T-helper 1 cell treated with Interleukin-12 subunit alpha and Interleukin-12 subunit beta and Interleukin-4 antibody, amounts not matched to agents 30 μg/mL and 1 μg/mL, for 36 hours (primary cell): ENCODE results near the gene HDAC11.
A peak's percentile ranks its signal among the peaks of the same experiment; 100 is the strongest.

Experiments used
- H3K27ac Mint-ChIP-seq: one replicate; pipeline ENCODE4 v1.8.0; 2021; ENCODE audit warnings: mild to moderate bottlenecking, mixed read lengths
- H3K27me3 Mint-ChIP-seq: one replicate; pipeline ENCODE4 v1.8.0; 2021; ENCODE audit warnings: low read depth, mixed read lengths
- H3K36me3 Mint-ChIP-seq: one replicate; pipeline ENCODE4 v1.8.0; 2021; ENCODE audit warnings: low read depth, mixed read lengths
- H3K4me1 Mint-ChIP-seq: one replicate; pipeline ENCODE4 v1.8.0; 2021; ENCODE audit warnings: low read depth, mixed read lengths
- H3K4me3 Mint-ChIP-seq: one replicate; pipeline ENCODE4 v1.8.0; 2021; ENCODE audit warnings: mild to moderate bottlenecking, moderate library complexity, mixed read lengths
- H3K9me3 Mint-ChIP-seq: one replicate; pipeline ENCODE4 v1.8.0; 2021; ENCODE audit warnings: mixed read lengths

HDAC11 gene

GRCh38 chr3:13540297-13540995 lies 60.3 kb downstream of the HDAC11 start:
- Mint-ChIP-seq H3K4me1 (peaks cover 24% of the 10 kb centered on the region), H3K27ac (no peak overlapping the region), H3K9me3 (peaks cover 17% of the 10 kb centered on the region), H3K4me3 (no peak overlapping the region), H3K36me3 (peaks cover 3% of the 10 kb centered on the region), H3K27me3 (peaks cover 32% of the 10 kb centered on the region)

DNA sequence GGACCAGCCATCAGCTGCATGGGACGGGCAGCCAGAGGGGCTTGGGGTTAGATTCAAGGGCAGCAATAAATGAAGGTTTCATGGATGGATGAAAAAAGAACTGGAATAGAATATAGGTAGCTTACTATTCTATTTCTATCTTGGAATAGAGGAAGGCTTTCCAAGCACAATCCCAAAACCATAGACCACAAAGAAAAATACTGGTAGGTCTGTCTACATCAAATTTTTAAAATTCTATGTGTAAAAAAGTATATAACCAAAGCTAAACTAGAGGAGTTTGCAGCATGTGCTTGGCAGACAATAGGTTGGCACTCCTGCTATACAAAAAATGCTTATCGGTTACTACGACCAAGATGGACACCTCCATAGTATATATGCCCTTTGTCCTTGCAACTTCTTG lies 61.6 kb downstream of the HDAC11 start:
- Mint-ChIP-seq H3K4me3 (no peak overlapping the region), H3K27ac (no peak overlapping the region), H3K36me3 (peaks cover 3% of the 10 kb centered on the region)

GRCh38 chr3:13542142-13542541 lies 62.0 kb downstream of the HDAC11 start:
- H3K4me1 Mint-ChIP-seq: peaks cover 22% of the 10 kb centered on the region
- peaks cover 3% of the 10 kb centered on the region for H3K36me3 Mint-ChIP-seq
- H3K9me3 Mint-ChIP-seq: peaks cover 17% of the 10 kb centered on the region
- no peak overlapping the region for H3K27ac Mint-ChIP-seq
- no peak overlapping the region for H3K4me3 Mint-ChIP-seq
- H3K27me3 Mint-ChIP-seq: peaks cover 29% of the 10 kb centered on the region

More for the DNA sequence above, 61.6 kb downstream of the HDAC11 start:
- Mint-ChIP-seq H3K9me3 (peaks cover 17% of the 10 kb centered on the region), H3K27me3 (peaks cover 30% of the 10 kb centered on the region), H3K4me1 (peaks cover 24% of the 10 kb centered on the region)

- Mint-ChIP-seq H3K36me3 (peaks cover 3% of the 10 kb centered on the region), H3K27ac (no peak overlapping the region), H3K9me3 (peaks cover 15% of the 10 kb centered on the region), H3K27me3 (peaks cover 40% of the 10 kb centered on the region), H3K4me1 (peaks cover 25% of the 10 kb centered on the region), H3K4me3 (no peak overlapping the region)
Observed at GRCh38 chr3:13543253-13543652, 63.1 kb downstream of the HDAC11 start.

DNA sequence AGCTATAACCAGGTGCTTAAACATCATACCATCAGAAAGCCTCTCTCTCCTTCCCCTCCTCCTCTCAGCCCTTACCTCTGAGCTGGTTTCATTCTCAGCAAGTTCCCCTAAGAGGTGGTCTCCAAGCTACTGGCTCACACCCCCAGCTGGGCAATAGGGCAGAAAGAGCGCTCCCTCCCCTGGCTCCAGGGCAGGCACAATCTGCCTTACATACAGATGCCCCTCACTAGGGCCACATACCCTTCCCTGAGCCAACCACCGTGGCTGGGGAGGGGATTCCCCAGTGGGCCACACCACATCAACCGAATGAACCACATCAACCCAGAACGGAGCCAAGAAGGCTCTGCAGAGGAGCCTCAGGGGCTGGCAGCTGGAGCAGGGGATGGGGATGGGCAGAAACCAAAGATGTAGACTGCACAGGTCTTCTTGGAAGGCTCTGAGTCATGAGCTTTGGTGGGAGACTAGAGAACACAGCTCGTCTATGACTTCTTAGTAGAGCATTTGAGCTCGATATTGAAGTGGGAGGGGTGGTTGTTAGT lies 64.3 kb downstream of the HDAC11 start:
- H3K27ac Mint-ChIP-seq: peak overlapping the region; percentile 14
- H3K4me3 Mint-ChIP-seq: peak overlapping the region; percentile 36
- H3K9me3 Mint-ChIP-seq: peaks cover 15% of the 10 kb centered on the region
- peaks cover 45% of the 10 kb centered on the region for H3K27me3 Mint-ChIP-seq
- H3K36me3 Mint-ChIP-seq: peaks cover 3% of the 10 kb centered on the region
- H3K4me1 Mint-ChIP-seq: peaks cover 25% of the 10 kb centered on the region

- peaks cover 15% of the 10 kb centered on the region for H3K9me3 Mint-ChIP-seq
- peak overlapping the region; percentile 36 for H3K4me3 Mint-ChIP-seq
- no peak overlapping the region for H3K27ac Mint-ChIP-seq
- H3K36me3 Mint-ChIP-seq: peaks cover 6% of the 10 kb centered on the region
- H3K27me3 Mint-ChIP-seq: peaks cover 52% of the 10 kb centered on the region
- peaks cover 30% of the 10 kb centered on the region for H3K4me1 Mint-ChIP-seq
Observed at GRCh38 chr3:13544951-13545651, 65.0 kb downstream of the HDAC11 start.

- Mint-ChIP-seq H3K27ac (no peak overlapping the region), H3K4me3 (no peak overlapping the region), H3K36me3 (peaks cover 3% of the 10 kb centered on the region), H3K9me3 (peaks cover 12% of the 10 kb centered on the region), H3K27me3 (peaks cover 58% of the 10 kb centered on the region), H3K4me1 (peaks cover 28% of the 10 kb centered on the region)
Observed at GRCh38 chr3:13545952-13546454, 65.9 kb downstream of the HDAC11 start.

GRCh38 chr3:13546667-13547171 lies 66.6 kb downstream of the HDAC11 start:
- Mint-ChIP-seq H3K27me3 (peaks cover 52% of the 10 kb centered on the region), H3K4me3 (no peak overlapping the region), H3K9me3 (peaks cover 7% of the 10 kb centered on the region), H3K36me3 (peaks cover 3% of the 10 kb centered on the region), H3K27ac (no peak overlapping the region), H3K4me1 (peaks cover 28% of the 10 kb centered on the region)

GRCh38 chr3:13547591-13548371 lies 67.7 kb downstream of the HDAC11 start:
- Mint-ChIP-seq H3K4me3 (no peak overlapping the region), H3K27me3 (peaks cover 54% of the 10 kb centered on the region)

DNA sequence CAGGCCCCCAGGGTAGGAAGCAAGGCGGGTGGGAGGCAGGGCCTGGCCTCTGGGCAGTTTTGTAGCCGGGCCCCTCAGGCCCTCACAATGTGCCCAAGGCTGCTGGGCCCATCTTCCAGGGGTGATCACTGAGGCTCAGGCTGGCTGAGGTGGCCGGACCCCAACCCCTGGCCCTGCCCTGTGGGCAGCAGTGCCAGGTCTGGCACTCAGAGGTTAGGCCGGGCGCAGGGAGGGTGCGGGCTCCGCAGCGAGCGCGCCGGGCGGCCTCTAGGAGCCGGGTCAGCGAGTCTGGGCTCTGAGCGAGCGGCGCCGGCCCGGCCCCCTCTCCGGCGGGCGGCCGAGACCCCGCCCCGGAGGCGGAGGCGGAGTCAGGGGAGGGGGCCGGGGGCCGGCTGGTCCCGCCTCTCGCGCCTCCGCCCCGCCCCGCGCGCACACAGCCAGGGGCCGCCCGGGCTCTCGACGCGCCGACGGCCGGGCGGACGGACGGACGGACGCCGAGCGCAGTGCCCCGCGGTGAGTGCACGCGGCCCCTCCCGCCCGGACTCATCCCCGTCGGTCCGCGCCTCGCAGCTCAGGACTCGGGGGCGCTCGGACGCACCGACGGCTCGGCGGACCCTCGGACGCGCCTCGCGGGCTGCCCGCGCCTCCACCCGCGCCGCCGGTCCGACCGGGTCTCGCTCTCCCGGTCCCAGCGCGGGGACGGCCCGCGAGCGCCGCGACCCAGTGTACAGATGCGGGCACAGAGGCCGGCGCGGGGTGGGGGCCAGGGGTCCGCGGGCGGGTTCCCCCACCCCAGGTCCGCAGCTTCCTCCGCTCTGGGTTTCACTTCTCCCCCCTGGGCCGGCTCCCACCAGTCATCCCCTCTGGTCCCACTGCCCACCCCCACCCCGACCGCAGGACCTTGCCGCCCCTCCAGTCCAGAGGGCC lies 68.9 kb downstream of the HDAC11 start, which contains the start of gene FBLN2:
Gene FBLN2 (plus strand): TSS at position 430 of the 927 bp plus-strand sequence. CDS start 21,231 bp downstream, outside the sequence.
- peaks cover 24% of the 10 kb centered on the region for H3K4me1 Mint-ChIP-seq

More at GRCh38 chr3:13547591-13548371, 67.7 kb downstream of the HDAC11 start:
- no peaks in the 10 kb centered on the region for H3K9me3 Mint-ChIP-seq
- H3K27ac Mint-ChIP-seq: no peak overlapping the region
- H3K36me3 Mint-ChIP-seq: peaks cover 3% of the 10 kb centered on the region
- H3K4me1 Mint-ChIP-seq: peaks cover 28% of the 10 kb centered on the region

DNA sequence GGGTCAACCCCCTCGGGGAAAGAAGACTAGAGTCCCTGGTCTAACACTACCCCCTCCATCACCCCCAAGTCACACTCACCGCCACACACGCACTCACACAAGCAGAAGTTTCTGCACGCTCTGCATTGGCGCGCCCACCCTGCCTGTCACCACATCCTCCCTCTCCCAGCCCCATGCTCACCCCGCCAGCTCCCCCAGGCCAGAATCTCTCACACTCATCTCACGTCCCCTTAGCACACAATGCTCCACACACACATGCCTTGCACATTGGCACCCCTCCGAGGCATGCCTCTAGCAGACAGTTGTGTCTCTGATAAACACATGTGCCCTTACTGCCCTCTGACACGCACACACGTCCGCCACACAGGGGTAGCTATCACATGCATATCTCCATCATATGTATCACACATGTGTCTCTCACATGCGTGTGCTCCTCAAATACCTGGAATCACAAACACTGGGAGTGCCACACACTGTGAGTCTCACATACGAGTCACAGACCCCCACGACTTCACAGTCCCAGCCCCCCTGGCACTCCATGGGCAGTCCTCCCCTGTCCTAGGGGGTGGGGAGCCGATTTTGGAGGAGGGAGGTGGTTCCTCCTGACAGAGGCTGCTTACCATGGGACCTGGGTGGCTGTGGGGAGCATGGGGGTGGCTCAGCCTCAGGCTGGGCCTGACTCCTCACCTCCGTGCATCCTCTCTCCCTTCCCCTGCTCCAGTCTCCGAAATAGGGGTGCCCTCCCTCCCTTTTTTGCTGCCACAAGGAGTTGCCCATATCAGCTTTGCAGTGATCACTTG lies 69.7 kb downstream of the HDAC11 start:
- Mint-ChIP-seq H3K4me3 (peak overlapping the region; percentile 62), H3K27ac (no peak overlapping the region), H3K4me1 (peaks cover 16% of the 10 kb centered on the region), H3K27me3 (peaks cover 61% of the 10 kb centered on the region), H3K36me3 (peaks cover 3% of the 10 kb centered on the region), H3K9me3 (no peaks in the 10 kb centered on the region)

More for the DNA sequence above, 68.9 kb downstream of the HDAC11 start, which contains the start of gene FBLN2:
- Mint-ChIP-seq H3K36me3 (peaks cover 3% of the 10 kb centered on the region), H3K4me3 (peak within 1 kb of the TSS; percentile 62), H3K27ac (no peak within 1 kb of the TSS), H3K9me3 (no peaks in the 10 kb centered on the region), H3K27me3 (peaks cover 57% of the 10 kb centered on the region)

- Mint-ChIP-seq H3K4me1 (peaks cover 11% of the 10 kb centered on the region), H3K4me3 (no peak overlapping the region), H3K9me3 (no peaks in the 10 kb centered on the region), H3K36me3 (peaks cover 3% of the 10 kb centered on the region), H3K27ac (no peak overlapping the region), H3K27me3 (peaks cover 56% of the 10 kb centered on the region)
Observed at GRCh38 chr3:13550423-13550690, 70.3 kb downstream of the HDAC11 start.
